H1 (cell line): Measurements from ENCODE around the gene DISP3. TPM values are rescaled to one million over a fixed set of nuclear protein-coding genes. Genes with fewer than 3 reads are reported as not detected.

Experiments used
- CTCF ChIA-PET: fragments of 300-600 bp; sonication (Branson Sonifier 250); formaldehyde crosslinking; loops from one replicate; lab custom pipeline; 2021; ENCODE audit not compliant: partially characterized antibody; lab: Charles Lee
- POLR2A ChIA-PET: fragments of 300-600 bp; sonication (Branson Sonifier 250); formaldehyde crosslinking; loops from one replicate; lab custom pipeline; 2021; ENCODE audit warnings: inconsistent platforms; ENCODE audit not compliant: partially characterized antibody; lab: Charles Lee
- DNase-seq, 2 experiments: peaks; one replicate each; pipeline versions ENCODE4 v3.0.0 to v3.0.0-alpha.2; 2010 to 2022; ENCODE audit warnings: low spot score in 2 of 2, low read depth in 1 of 2, mixed read lengths in 1 of 2
- FAIRE-seq: peaks from 2 replicates; lab custom pipeline; 2011; peaks lifted over from hg19 to GRCh38; lab: Jason Lieb, UNC
- H2AFZ ChIP-seq: 2 replicates; pipeline ENCODE4 v1.8.1; 2012; ENCODE audit warnings: low read length, inconsistent platforms
- H2AK5ac ChIP-seq: 2 replicates; pipeline ENCODE4 v1.6.1; 2013; ENCODE audit warnings: low read depth, low read length
- H2BK120ac ChIP-seq: replicated peaks from 2 replicates; pipeline ENCODE3; 2013; ENCODE audit warnings: low read depth, low read length, inconsistent platforms
- H2BK12ac ChIP-seq: 2 replicates; pipeline ENCODE4 v1.6.1; 2013; ENCODE audit warnings: low read depth, low read length
- H2BK15ac ChIP-seq: 2 replicates; pipeline ENCODE4 v1.6.1; 2013; ENCODE audit warnings: low read length
- H2BK20ac ChIP-seq: 2 replicates; pipeline ENCODE4 v1.6.1; 2013; ENCODE audit warnings: low read length
- H2BK5ac ChIP-seq: 2 replicates; pipeline ENCODE4 v1.6.1; 2013; ENCODE audit warnings: low read depth, low read length
- H3K14ac ChIP-seq: 2 replicates; pipeline ENCODE4 v1.6.1; 2013; ENCODE audit warnings: inconsistent platforms; ENCODE audit not compliant: insufficient read length
- H3K18ac ChIP-seq: 2 replicates; pipeline ENCODE4 v1.6.1; 2013; ENCODE audit warnings: low read length; ENCODE audit errors: extremely low read depth
- H3K23ac ChIP-seq: 2 replicates; pipeline ENCODE4 v1.6.1; 2013; ENCODE audit warnings: inconsistent platforms; ENCODE audit not compliant: insufficient read length
- H3K23me2 ChIP-seq: 2 replicates; pipeline ENCODE4 v1.6.1; 2013; ENCODE audit warnings: low read depth, low read length
- H3K27ac ChIP-seq: 2 replicates; pipeline ENCODE4 v1.6.1; 2011; ENCODE audit warnings: low read depth, low read length, inconsistent platforms
- H3K27me3 ChIP-seq, 4 experiments: replicated peaks in 1 of 4; 1 replicate in 1 of 4; 2 replicates in 3 of 4; pipeline versions ENCODE4 v1.6.1 to v1.8.1; 2011 to 2013; ENCODE audit warnings: low read length in 3 of 4, mild to moderate bottlenecking in 3 of 4, inconsistent platforms in 2 of 4, mixed read lengths in 2 of 4, moderate library complexity in 1 of 4; ENCODE audit not compliant: control insufficient read depth in 3 of 4, insufficient read depth in 3 of 4; ENCODE audit errors: extremely low read depth in 1 of 4
- H3K36me3 ChIP-seq, 4 experiments: 2 replicates each; pipeline versions ENCODE4 v1.6.1 to v1.8.1; 2011 to 2013; ENCODE audit warnings: mild to moderate bottlenecking in 4 of 4, low read length in 3 of 4, moderate library complexity in 2 of 4, control low read depth in 1 of 4, inconsistent platforms in 1 of 4; ENCODE audit not compliant: insufficient read depth in 4 of 4, control insufficient read depth in 2 of 4
- H3K4ac ChIP-seq: replicated peaks from 2 replicates; pipeline ENCODE3; 2013; ENCODE audit warnings: low read length, low read depth, mixed read lengths, inconsistent platforms; ENCODE audit not compliant: insufficient read length
- H3K4me1 ChIP-seq, 4 experiments: replicated peaks in 1 of 4; 1 replicate in 1 of 4; 2 replicates in 3 of 4; pipeline versions ENCODE4 v1.6.1 to v1.8.1; 2011 to 2013; ENCODE audit warnings: low read length in 3 of 4, inconsistent platforms in 2 of 4, mixed read lengths in 1 of 4; ENCODE audit not compliant: insufficient read depth in 4 of 4, control insufficient read depth in 3 of 4
- H3K4me2 ChIP-seq, 2 experiments: 2 replicates each; pipeline versions ENCODE4 v1.6.1 to v1.8.1; 2011 to 2013; ENCODE audit warnings: low read depth in 2 of 2, low read length in 2 of 2, control low read depth in 1 of 2, inconsistent platforms in 1 of 2, mild to moderate bottlenecking in 1 of 2; ENCODE audit not compliant: insufficient read depth in 1 of 2
- H3K4me3 ChIP-seq, 4 experiments: fragments of 200-600, 300-600 bp in 1 of 4; sonication (generic), shearing (Covaris generic), sonication (Bioruptor Twin) in 1 of 4; 2 replicates each; pipeline versions ENCODE4 v1.5.1 to v1.8.1; 2011 to 2016; ENCODE audit warnings: low read length in 4 of 4, low read depth in 3 of 4, control low read depth in 2 of 4, inconsistent platforms in 2 of 4, mild to moderate bottlenecking in 2 of 4, mixed read lengths in 1 of 4, moderate library complexity in 1 of 4; ENCODE audit not compliant: insufficient read depth in 2 of 4; ENCODE audit errors: extremely low read depth in 1 of 4
- H3K56ac ChIP-seq: replicated peaks from 2 replicates; pipeline ENCODE3; 2013; ENCODE audit warnings: low read depth, mild to moderate bottlenecking, mixed read lengths, low read length, inconsistent platforms; ENCODE audit not compliant: insufficient read length
- H3K79me1 ChIP-seq: 2 replicates; pipeline ENCODE4 v1.6.1; 2013; ENCODE audit warnings: low read depth, low read length, control low read depth
- H3K79me2 ChIP-seq, 2 experiments: 2 replicates each; pipeline versions ENCODE4 v1.6.1 to v1.8.1; 2012 to 2013; ENCODE audit warnings: low read length in 2 of 2, mild to moderate bottlenecking in 2 of 2, inconsistent platforms in 1 of 2; ENCODE audit not compliant: insufficient read depth in 2 of 2, control insufficient read depth in 1 of 2
- H3K9ac ChIP-seq, 4 experiments: replicated peaks in 1 of 4; 1 replicate in 1 of 4; 2 replicates in 3 of 4; pipeline versions ENCODE4 v1.6.1 to v1.8.1; 2011 to 2013; ENCODE audit warnings: low read depth in 3 of 4, low read length in 3 of 4, control low read depth in 2 of 4, mild to moderate bottlenecking in 2 of 4, moderate library complexity in 2 of 4, inconsistent platforms in 1 of 4; ENCODE audit errors: extremely low read depth in 1 of 4
- H3K9me3 ChIP-seq, 2 experiments: 2 replicates each; pipeline versions ENCODE4 v1.6.1 to v1.8.1; 2012 to 2013; ENCODE audit warnings: mild to moderate bottlenecking in 2 of 2, moderate library complexity in 2 of 2, control low read depth in 1 of 2, inconsistent platforms in 1 of 2, low read depth in 1 of 2, low read length in 1 of 2, mixed read lengths in 1 of 2; ENCODE audit not compliant: insufficient read depth in 2 of 2
- H4K20me1 ChIP-seq, 2 experiments: replicated peaks in 1 of 2; 2 replicates each; pipeline versions ENCODE3 to v1.8.1; 2011 to 2013; ENCODE audit warnings: inconsistent platforms in 2 of 2, low read length in 2 of 2, mild to moderate bottlenecking in 1 of 2; ENCODE audit not compliant: insufficient read depth in 2 of 2, control insufficient read depth in 1 of 2
- H4K5ac ChIP-seq: 2 replicates; pipeline ENCODE4 v1.6.1; 2013; ENCODE audit warnings: low read length, low read depth, mixed read lengths, inconsistent platforms; ENCODE audit not compliant: insufficient read length
- H4K8ac ChIP-seq: 2 replicates; pipeline ENCODE4 v1.8.0; 2013; ENCODE audit warnings: mild to moderate bottlenecking, moderate library complexity, low read length, inconsistent platforms; ENCODE audit not compliant: insufficient read depth; ENCODE audit errors: extremely low read depth
- H4K91ac ChIP-seq: replicated peaks from 2 replicates; pipeline ENCODE3; 2013; ENCODE audit warnings: low read length, mixed read lengths, inconsistent platforms; ENCODE audit not compliant: insufficient read length
- BACH1 ChIP-seq: IDR thresholded peaks from 2 replicates; pipeline ENCODE4 v1.6.1; 2012; ENCODE audit warnings: low read length, improper control_type of control experiment
- BCL11A ChIP-seq, 2 experiments: IDR thresholded peaks; one replicate each; pipeline ENCODE4 v1.6.1; 2011; ENCODE audit warnings: low read depth in 2 of 2, low read length in 2 of 2, mild to moderate bottlenecking in 2 of 2
- EGR1 ChIP-seq: IDR thresholded peaks from 2 replicates; pipeline ENCODE4 v1.6.1; 2011; ENCODE audit warnings: low read depth, low read length, borderline replicate concordance
- FOSL1 ChIP-seq: IDR thresholded peaks from 2 replicates; pipeline ENCODE4 v1.6.1; 2011; ENCODE audit warnings: mild to moderate bottlenecking, low read depth, low read length, moderate library complexity; ENCODE audit not compliant: insufficient read depth
- JUND ChIP-seq: IDR thresholded peaks from 2 replicates; pipeline ENCODE4 v1.6.1; 2011; ENCODE audit warnings: mild to moderate bottlenecking, improper control_type of control experiment, low read length
- KDM1A ChIP-seq: fragments of 200-600, 300-600 bp; sonication (generic); IDR thresholded peaks from 2 replicates; pipeline ENCODE4 v1.7.1; 2016; ENCODE audit warnings: mild to moderate bottlenecking, low read length, borderline replicate concordance
- SAP30 ChIP-seq: fragments of 300-600 bp; sonication (generic); IDR thresholded peaks from 2 replicates; pipeline ENCODE4 v1.7.1; 2012; ENCODE audit warnings: low read length, moderate library complexity, mild to moderate bottlenecking, inconsistent platforms; ENCODE audit not compliant: insufficient read depth, insufficient replicate concordance
- YY1 ChIP-seq: IDR thresholded peaks from 2 replicates; pipeline ENCODE4 v1.6.1; 2011; ENCODE audit warnings: low read depth, mild to moderate bottlenecking, low read length
- ZNF274 ChIP-seq: IDR thresholded peaks from 2 replicates; pipeline ENCODE4 v1.7.0; 2012; ENCODE audit warnings: low read length, borderline replicate concordance; ENCODE audit errors: extremely low read depth
- WGBS, 2 experiments: shearing (Covaris generic) in 1 of 2; methylation state at CpG; one replicate each; pipeline versions ENCODE4 v1.1.6 to v1.1.7; 2013 to 2015; ENCODE audit warnings: low lambda C conversion rate in 2 of 2, mixed read lengths in 2 of 2, inconsistent platforms in 1 of 2, low coverage in 1 of 2, missing lambda C conversion rate in 1 of 2; ENCODE audit not compliant: insufficient replicate concordance in 2 of 2, insufficient coverage in 1 of 2, insufficient read length in 1 of 2; ENCODE audit errors: extremely low coverage in 1 of 2, missing lambda C conversion rate in 1 of 2; 5-methylcytosine and 5-hydroxymethylcytosine counted together
- polyA plus RNA-seq, 7 experiments: library from polyadenylated mRNA; depleted of rRNA in 3 of 7; stranded (reverse) in 5 of 7; unstranded in 2 of 7; fragments of >200 nt in 5 of 7; fragments of 200-250 nt in 2 of 7; gene quantifications; 1 replicate in 5 of 7; 2 replicates in 1 of 7; 4 replicates in 1 of 7; pipeline versions ENCODE4 v1.2.1 to v1.2.3, GENCODE V29; 2011 to 2013; ENCODE audit warnings: missing spikeins in 2 of 7, mixed read lengths in 2 of 7
- total RNA-seq: library from RNA; stranded (reverse); fragmentation: NEBNext Ultra II Directional; extraction: Animal tissue kit (Norgen Biotek cat#: 25700); gene quantifications from 2 replicates; pipeline ENCODE4 v1.2.1, GENCODE V29; 2021
- TF ChIP-seq, protein P1 (sequence below): IDR thresholded peaks from 2 replicates; pipeline ENCODE4 v1.6.1; 2012; ENCODE audit warnings: inconsistent platforms
- TF ChIP-seq, protein P2 (sequence below): IDR thresholded peaks from 2 replicates; pipeline ENCODE4 v1.6.1; 2011; ENCODE audit warnings: low read length, improper control_type of control experiment

Gene DISP3
- total and polyA plus RNA-seq, 2 of the 8 experiments (the other 6 are each of a cell fraction or from before 2014, with no cell fraction given), result 3.4 to 4.6 TPM

- H3K79me2 ChIP-seq, result no peaks in the 10 kb centered on the region
- no peak overlapping the region for H3K56ac ChIP-seq
- H2BK120ac ChIP-seq, result no peak overlapping the region
- H4K8ac ChIP-seq, result no peak overlapping the region
- no peak overlapping the region for H3K4me3 ChIP-seq
- H3K79me1 ChIP-seq, result peaks cover 2% of the 10 kb centered on the region; the same call in 1 of the 2 replicates
- DNase-seq (no peak), FAIRE-seq (no peak)
- H4K20me1 ChIP-seq, result peaks cover 4 to 9% of the 10 kb centered on the region in 2 experiments
- no peak overlapping the region for H4K91ac ChIP-seq
- no peak overlapping the region for H3K14ac ChIP-seq
- peaks cover 2 to 8% (median 5%) of the 10 kb centered on the region in 4 experiments; a peak in 6 of 7 replicates for H3K4me1 ChIP-seq
- H3K9ac ChIP-seq, result no peak overlapping the region
- H3K4me2 ChIP-seq, result no peak overlapping the region
- H3K23ac ChIP-seq, result no peak overlapping the region
- H2BK5ac ChIP-seq, result no peak overlapping the region
- peaks cover 1% of the 10 kb centered on the region for H3K23me2 ChIP-seq
- H4K5ac ChIP-seq, result no peak overlapping the region
- no peak overlapping the region for H2AK5ac ChIP-seq
- CTCF ChIA-PET, result interaction anchor here (0.8 to 4.8 kb wide), 6 partner anchors 9 to 87 kb away, joined by 3 to 30 read pairs (median 4); no protein-coding TSS in a partner anchor
- POLR2A ChIA-PET, result interaction anchor here (0.6 kb wide), 1 partner anchor 114 kb away, joined by 3 read pairs; no protein-coding TSS in a partner anchor
- no peak overlapping the region for H3K27ac ChIP-seq
- H2BK20ac ChIP-seq, result no peak overlapping the region
- no peaks in the 10 kb centered on the region for H3K36me3 ChIP-seq
- 83% methylated on average over 6 of the region's 6 CpGs; no CpG with 5 or more reads in 1 of the 2 experiments for WGBS, 2 experiments
- H2BK15ac ChIP-seq, result no peak overlapping the region
- H3K27me3 ChIP-seq, result peaks cover 0 to 9% (median 7%) of the 10 kb centered on the region in 4 experiments; a peak in 6 of 7 replicates
- TF ChIP-seq SAP30 (no peak), BCL11A (IDR thresholded peaks at IDR 0.05; ENCODE audit: low read depth in 2 of 2, low read length in 2 of 2) (no peak), KDM1A (no peak), ZNF274 (no peak), FOSL1 (no peak), YY1 (no peak), EGR1 (no peak), JUND (no peak), BACH1 (no peak)
- TF ChIP-seq, protein P1, sequence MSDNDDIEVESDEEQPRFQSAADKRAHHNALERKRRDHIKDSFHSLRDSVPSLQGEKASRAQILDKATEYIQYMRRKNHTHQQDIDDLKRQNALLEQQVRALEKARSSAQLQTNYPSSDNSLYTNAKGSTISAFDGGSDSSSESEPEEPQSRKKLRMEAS, result no peak
- TF ChIP-seq, protein P2, sequence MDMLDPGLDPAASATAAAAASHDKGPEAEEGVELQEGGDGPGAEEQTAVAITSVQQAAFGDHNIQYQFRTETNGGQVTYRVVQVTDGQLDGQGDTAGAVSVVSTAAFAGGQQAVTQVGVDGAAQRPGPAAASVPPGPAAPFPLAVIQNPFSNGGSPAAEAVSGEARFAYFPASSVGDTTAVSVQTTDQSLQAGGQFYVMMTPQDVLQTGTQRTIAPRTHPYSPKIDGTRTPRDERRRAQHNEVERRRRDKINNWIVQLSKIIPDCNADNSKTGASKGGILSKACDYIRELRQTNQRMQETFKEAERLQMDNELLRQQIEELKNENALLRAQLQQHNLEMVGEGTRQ, result no peak
- H2BK12ac ChIP-seq, result no peak overlapping the region
- H3K4ac ChIP-seq, result no peak overlapping the region
- H3K9me3 ChIP-seq, result no peaks in the 10 kb centered on the region
- H3K18ac ChIP-seq, result no peak overlapping the region
- H2AFZ ChIP-seq, result no peak overlapping the region
These were observed 6.2 kb downstream of the DISP3 start for GRCh38 chr1:11485191-11485590.
